Loucy (cell line): ENCODE data around the gene ORC6.

Experiments used
- H2AFZ ChIP-seq: fragments of 200-600 bp; sonication (generic); 2 replicates; pipeline ENCODE4 v1.6.0; 2016; ENCODE audit warnings: antibody characterized with exemption, mild to moderate bottlenecking, low read length, moderate library complexity
- H3F3A ChIP-seq: fragments of 200-600 bp; 2 replicates; pipeline ENCODE4 v1.6.0; 2016; ENCODE audit warnings: antibody characterized with exemption, low read depth, mild to moderate bottlenecking
- H3K27me3 ChIP-seq: fragments of 200-600 bp; sonication (generic); 2 replicates; pipeline ENCODE4 v1.6.1; 2014; ENCODE audit warnings: low read length, mild to moderate bottlenecking; ENCODE audit not compliant: insufficient read depth, poor library complexity, severe bottlenecking
- H3K36me3 ChIP-seq: fragments of 200-600 bp; sonication (generic); 2 replicates; pipeline ENCODE4 v1.6.1; 2016; ENCODE audit warnings: low read length; ENCODE audit not compliant: insufficient read depth
- H3K4me1 ChIP-seq: fragments of 200-600 bp; sonication (generic); 2 replicates; pipeline ENCODE4 v1.5.1; 2014; ENCODE audit warnings: low read length, mild to moderate bottlenecking; ENCODE audit not compliant: insufficient read depth, poor library complexity, severe bottlenecking
- H3K4me2 ChIP-seq: fragments of 200-600 bp; sonication (generic); 2 replicates; pipeline ENCODE4 v1.6.0; 2014; ENCODE audit warnings: antibody characterized with exemption, low read length, low read depth, mild to moderate bottlenecking; ENCODE audit not compliant: poor library complexity, severe bottlenecking
- H3K4me3 ChIP-seq: fragments of 200-600 bp; sonication (generic); 2 replicates; pipeline ENCODE4 v1.5.1; 2014; ENCODE audit warnings: low read length, mild to moderate bottlenecking, mixed read lengths; ENCODE audit not compliant: poor library complexity, severe bottlenecking
- H3K79me2 ChIP-seq: fragments of 200-600 bp; sonication (generic); 2 replicates; pipeline ENCODE4 v1.6.1; 2014; ENCODE audit warnings: low read length; ENCODE audit not compliant: insufficient read depth
- H3K9ac ChIP-seq: fragments of 200-600 bp; sonication (generic); 2 replicates; pipeline ENCODE4 v1.6.0; 2014; ENCODE audit warnings: mild to moderate bottlenecking, low read depth, low read length, moderate library complexity; ENCODE audit not compliant: poor library complexity, severe bottlenecking
- H3K9me2 ChIP-seq: fragments of 200-600 bp; sonication (generic); replicated peaks from 2 replicates; pipeline ENCODE4 v1.6.1; 2016; ENCODE audit warnings: low read depth, low read length, mixed read lengths
- H3K9me3 ChIP-seq: fragments of 200-600 bp; sonication (generic); 2 replicates; pipeline ENCODE4 v1.6.1; 2014; ENCODE audit warnings: mild to moderate bottlenecking, antibody characterized with exemption, low read length, low read depth; ENCODE audit not compliant: insufficient read depth
- H4K20me1 ChIP-seq: fragments of 200-600 bp; sonication (generic); 2 replicates; pipeline ENCODE4 v1.6.0; 2014; ENCODE audit warnings: antibody characterized with exemption, low read length, mild to moderate bottlenecking; ENCODE audit not compliant: insufficient read depth, poor library complexity, severe bottlenecking
- CTCF ChIP-seq: fragments of 200-600 bp; sonication (generic); conservative IDR thresholded peaks from 2 replicates; pipeline ENCODE4 v1.5.1; 2014; ENCODE audit warnings: mild to moderate bottlenecking, antibody characterized with exemption, low read length
- EZH2phosphoT487 ChIP-seq: fragments of 200-600 bp; IDR thresholded peaks from 2 replicates; pipeline ENCODE4 v1.6.1; 2018; ENCODE audit warnings: antibody characterized with exemption, mild to moderate bottlenecking, moderate library complexity, borderline replicate concordance

Gene ORC6

GRCh38 chr16:46689365-46690280 is at the start of gene ORC6:
Gene ORC6, plus strand, starts transcription at chr16:46689659. Its CDS starts 47 bp downstream, at chr16:46689706.
- Histone ChIP-seq H3K9me3 (no peaks in the 10 kb centered on the region), H4K20me1 (peaks cover 68% of the 10 kb centered on the region), H3K9ac (peak within 1 kb of the TSS; percentile 89), H3K4me1 (peaks cover 48% of the 10 kb centered on the region), H3F3A (no peaks in the 10 kb centered on the region), H3K4me2 (peak within 1 kb of the TSS; percentile 98), H3K79me2 (peaks cover 73% of the 10 kb centered on the region), H3K36me3 (peaks cover 8% of the 10 kb centered on the region; the same call in 1 of the 2 replicates), H3K4me3 (peak within 1 kb of the TSS; percentile 92), H3K27me3 (no peaks in the 10 kb centered on the region), H2AFZ (peak within 1 kb of the TSS; percentile 94), H3K9me2 (no peaks in the 10 kb centered on the region)
- TF ChIP-seq CTCF (peak; percentile 66), EZH2phosphoT487 (no peak)

- Histone ChIP-seq H3K9ac (no peak overlapping the region), H3K79me2 (no peaks in the 10 kb centered on the region), H2AFZ (no peak overlapping the region), H3K4me3 (no peak overlapping the region), H3K9me2 (no peaks in the 10 kb centered on the region), H3K27me3 (no peaks in the 10 kb centered on the region), H4K20me1 (no peaks in the 10 kb centered on the region), H3K4me2 (no peak overlapping the region), H3K36me3 (no peaks in the 10 kb centered on the region), H3K9me3 (0 out of 2 replicates have a peak, but pooled peaks cover 2% of the 10 kb centered on the region), H3F3A (no peaks in the 10 kb centered on the region), H3K4me1 (no peaks in the 10 kb centered on the region)
- TF ChIP-seq EZH2phosphoT487, result no peak
- TF ChIP-seq CTCF, result no peak
Measured at GRCh38 chr16:46648656-46649055, 40.8 kb upstream of the ORC6 start.

GRCh38 chr16:46649588-46650253 is 39.7 kb upstream of the ORC6 start:
- TF ChIP-seq CTCF, result no peak
- TF ChIP-seq EZH2phosphoT487, result no peak
- no peak overlapping the region for H3K4me3 ChIP-seq
- H3K4me1 ChIP-seq, result no peaks in the 10 kb centered on the region
- H3K9me3 ChIP-seq, result 0 out of 2 replicates have a peak, but pooled peaks cover 2% of the 10 kb centered on the region
- no peaks in the 10 kb centered on the region for H3K79me2 ChIP-seq
- H3K36me3 ChIP-seq, result no peaks in the 10 kb centered on the region
- H2AFZ ChIP-seq, result no peak overlapping the region
- H4K20me1 ChIP-seq, result no peaks in the 10 kb centered on the region
- no peaks in the 10 kb centered on the region for H3K9me2 ChIP-seq
- H3K27me3 ChIP-seq, result no peaks in the 10 kb centered on the region
- H3F3A ChIP-seq, result no peaks in the 10 kb centered on the region
- no peak overlapping the region for H3K4me2 ChIP-seq
- H3K9ac ChIP-seq, result no peak overlapping the region
